ENCODE measurements around the gene CAD. TPM values are rescaled to one million over a fixed set of nuclear protein-coding genes. Genes with fewer than 3 reads are reported as not detected.

The CAD gene
- total and polyA plus RNA-seq, 2 donors (not counting 3 experiments of a cell fraction or from before 2014, with no cell fraction given): 60.3 to 91.4 TPM

- intact Hi-C loops (cut with micrococcal nuclease): loop anchor here (1.0 to 5.0 kb wide), 8 partner anchors 75 to 168 kb away; partner anchors contain the start of genes EIF2B4, KHK, MPV17 and PREB
- Histone ChIP-seq H3K27ac (ENCODE audit: insufficient read depth, low read depth, low read length) (peak within 1 kb of the TSS; percentile 89), H4K20me1 (replicated peaks; ENCODE audit: control insufficient read depth, extremely low read depth, insufficient read depth, low read length) (no peaks in the 10 kb centered on the region), H3K9ac (replicated peaks; ENCODE audit: extremely low read depth, insufficient read depth, low read length) (peak within 1 kb of the TSS; percentile 94), H3K79me2 (ENCODE audit: control insufficient read depth, insufficient read depth, low read length) (peaks cover 14% of the 10 kb centered on the region), H3K4me1 (ENCODE audit: control insufficient read depth, extremely low read depth, insufficient read depth, low read length) (peaks cover 17% of the 10 kb centered on the region), H2AFZ (ENCODE audit: low read depth, low read length) (peak within 1 kb of the TSS; percentile 94), H3K4me3 (replicated peaks in 1 of 3; ENCODE audit: insufficient read depth in 1 of 3, low read depth in 1 of 3, low read length in 3 of 3) (peak within 1 kb of the TSS; percentile 68 to 91 (median 88)), H3K9me3 (replicated peaks; ENCODE audit: control insufficient read depth, insufficient read depth, low read length) (no peaks in the 10 kb centered on the region), H3K36me3 (ENCODE audit: control insufficient read depth in 2 of 2, extremely low read depth in 1 of 2, insufficient read depth in 2 of 2, low read length in 2 of 2) (peaks cover 9 to 13% of the 10 kb centered on the region in 2 experiments), H3K4me2 (ENCODE audit: insufficient read depth, low read length) (peak within 1 kb of the TSS; percentile 98), H3K27me3 (ENCODE audit: control insufficient read depth in 2 of 2, insufficient read depth in 2 of 2, low read length in 2 of 2) (no peaks in the 10 kb centered on the region), H3K9me1 (replicated peaks; ENCODE audit: control insufficient read depth, extremely low read depth, insufficient read depth, low read length) (no peaks in the 10 kb centered on the region)
- TF ChIP-seq POLR2A (IDR thresholded peaks at IDR 0.05; ENCODE audit: low read depth, low read length) (peak; percentile 98), POLR2AphosphoS5 (IDR thresholded peaks at IDR 0.05; ENCODE audit: insufficient read depth, low read depth, low read length) (peak; percentile 97), EZH2 (IDR thresholded peaks at IDR 0.05; ENCODE audit: borderline replicate concordance, low read depth, low read length, severe bottlenecking) (no peak)
- no TSS peak for BruUV-seq (replicated peaks)
- ChIA-PET POLR2A (interaction anchor here (0.6 kb wide), 1 partner anchor 92 kb away, joined by 3 read pairs; no protein-coding TSS in a partner anchor), CTCF (interaction anchor here (1.1 to 1.8 kb wide), 4 partner anchors 17 to 91 kb away, joined by 4 to 7 read pairs (median 4); no protein-coding TSS in a partner anchor)
- FAIRE-seq (peak; percentile 78), DNase-seq (ENCODE audit: low read depth, low spot score) (peak; percentile 92)
- dilution Hi-C loops (cut with MboI; ENCODE audit: extremely low pct_ligation_motif_present, low sequenced_read_pairs): no loop called here
Observed at GRCh38 chr2:27211943-27212625, 5.1 kb upstream of the CAD start, which contains the start of the genes ATRAID and SLC5A6. ATRAID (plus strand) TSS chr2:27212041; CDS start chr2:27212369, 328 bp downstream. SLC5A6 (minus strand) TSS chr2:27212268; CDS start chr2:27207650, 4,618 bp downstream.

GRCh38 chr2:27212626-27213471 is 4.3 kb upstream of the CAD start:
- FAIRE-seq (peak; percentile 21), DNase-seq (ENCODE audit: low read depth, low spot score) (no peak)
- Histone ChIP-seq H3K9ac (replicated peaks; ENCODE audit: extremely low read depth, insufficient read depth, low read length) (peak overlapping the region; percentile 94), H4K20me1 (replicated peaks; ENCODE audit: control insufficient read depth, extremely low read depth, insufficient read depth, low read length) (no peaks in the 10 kb centered on the region), H3K36me3 (ENCODE audit: control insufficient read depth in 2 of 2, extremely low read depth in 1 of 2, insufficient read depth in 2 of 2, low read length in 2 of 2) (peaks cover 5 to 7% of the 10 kb centered on the region in 2 experiments), H3K4me1 (ENCODE audit: control insufficient read depth, extremely low read depth, insufficient read depth, low read length) (peaks cover 20% of the 10 kb centered on the region), H3K4me2 (ENCODE audit: insufficient read depth, low read length) (peak overlapping the region; percentile 78), H3K27ac (ENCODE audit: insufficient read depth, low read depth, low read length) (peak overlapping the region; percentile 89), H3K9me1 (replicated peaks; ENCODE audit: control insufficient read depth, extremely low read depth, insufficient read depth, low read length) (no peaks in the 10 kb centered on the region), H3K4me3 (replicated peaks in 1 of 3; ENCODE audit: insufficient read depth in 1 of 3, low read depth in 1 of 3, low read length in 3 of 3) (peak overlapping the region; percentile 68 to 91 (median 88)), H3K9me3 (replicated peaks; ENCODE audit: control insufficient read depth, insufficient read depth, low read length) (no peaks in the 10 kb centered on the region), H3K27me3 (ENCODE audit: control insufficient read depth in 2 of 2, insufficient read depth in 2 of 2, low read length in 2 of 2) (no peaks in the 10 kb centered on the region), H2AFZ (ENCODE audit: low read depth, low read length) (peak overlapping the region; percentile 94), H3K79me2 (ENCODE audit: control insufficient read depth, insufficient read depth, low read length) (peaks cover 19% of the 10 kb centered on the region)
- POLR2A ChIA-PET: no interaction called here
- BruUV-seq (replicated peaks): TSS peak; percentile 36
- TF ChIP-seq FOS (IDR thresholded peaks at IDR 0.05; ENCODE audit: borderline replicate concordance, insufficient read depth, low read length) (no peak), GATA2 (IDR thresholded peaks at IDR 0.05; ENCODE audit: insufficient read depth, insufficient read length, low read depth, low read length) (no peak), EZH2 (IDR thresholded peaks at IDR 0.05; ENCODE audit: borderline replicate concordance, low read depth, low read length, severe bottlenecking) (no peak), MYC (IDR thresholded peaks at IDR 0.05; ENCODE audit: low read depth, low read length) (no peak), CTCF (IDR thresholded peaks at IDR 0.05; ENCODE audit: extremely low read depth in 1 of 2, insufficient read depth in 1 of 2, low read depth in 1 of 2, low read length in 2 of 2) (no peak), POLR2AphosphoS5 (IDR thresholded peaks at IDR 0.05; ENCODE audit: insufficient read depth, low read depth, low read length) (no peak)
- dilution Hi-C loops (cut with MboI; ENCODE audit: extremely low pct_ligation_motif_present, low sequenced_read_pairs): no loop called here
- CTCF ChIA-PET: interaction anchor here (1.3 kb wide), 1 partner anchor 90 kb away, joined by 4 read pairs; no protein-coding TSS in a partner anchor
- intact Hi-C loops (cut with micrococcal nuclease): loop anchor here (1.0 to 5.0 kb wide), 8 partner anchors 74 to 167 kb away; partner anchors contain the start of genes EIF2B4, KHK, MPV17 and PREB
